ENCODE data around the gene GALNT18.

Gene GALNT18

GRCh38 chr11:11604370-11604990 is 17.3 kb downstream of the GALNT18 start:
- TF ChIP-seq CTCF (IDR thresholded peaks at IDR 0.05; ENCODE audit: low read depth, low read length), result no peak
- DNase-seq (ENCODE audit: extremely low read depth, low read depth), result no peak

- TF ChIP-seq CTCF (IDR thresholded peaks at IDR 0.05; ENCODE audit: low read depth, low read length), result no peak
- no peak for DNase-seq (ENCODE audit: extremely low read depth, low read depth)
Observed at GRCh38 chr11:11602011-11602410, 19.8 kb downstream of the GALNT18 start.

GRCh38 chr11:11600288-11600687 is 21.5 kb downstream of the GALNT18 start:
- TF ChIP-seq CTCF (IDR thresholded peaks at IDR 0.05; ENCODE audit: low read depth, low read length), result no peak
- DNase-seq (ENCODE audit: extremely low read depth, low read depth), result no peak

- no peak for TF ChIP-seq CTCF (IDR thresholded peaks at IDR 0.05; ENCODE audit: low read depth, low read length)
- DNase-seq (ENCODE audit: extremely low read depth, low read depth), result no peak
Observed at GRCh38 chr11:11598243-11598642, 23.6 kb downstream of the GALNT18 start.

- no peak for TF ChIP-seq CTCF (IDR thresholded peaks at IDR 0.05; ENCODE audit: low read depth, low read length)
- no peak for DNase-seq (ENCODE audit: extremely low read depth, low read depth)
Observed at GRCh38 chr11:11594162-11594561, 27.6 kb downstream of the GALNT18 start.

GRCh38 chr11:11592146-11592684 is 29.6 kb downstream of the GALNT18 start:
- DNase-seq (ENCODE audit: extremely low read depth, low read depth), result no peak
- no peak for TF ChIP-seq CTCF (IDR thresholded peaks at IDR 0.05; ENCODE audit: low read depth, low read length)

- no peak for DNase-seq (ENCODE audit: extremely low read depth, low read depth)
- no peak for TF ChIP-seq CTCF (IDR thresholded peaks at IDR 0.05; ENCODE audit: low read depth, low read length)
Observed at GRCh38 chr11:11589437-11589836, 32.4 kb downstream of the GALNT18 start.

Measured in AG09319 (cell line).